Activated CD4-positive, alpha-beta T cell treated with anti-CD3 and anti-CD28 coated beads for 24 hours (primary cell): ENCODE data around the gene LITAF.

Experiments used
- DNase-seq, 2 donors: peaks; one replicate each; pipeline ENCODE4 v3.0.0-alpha.2; 2020; ENCODE audit warnings: low read depth in 2 of 2

The LITAF gene

DNA sequence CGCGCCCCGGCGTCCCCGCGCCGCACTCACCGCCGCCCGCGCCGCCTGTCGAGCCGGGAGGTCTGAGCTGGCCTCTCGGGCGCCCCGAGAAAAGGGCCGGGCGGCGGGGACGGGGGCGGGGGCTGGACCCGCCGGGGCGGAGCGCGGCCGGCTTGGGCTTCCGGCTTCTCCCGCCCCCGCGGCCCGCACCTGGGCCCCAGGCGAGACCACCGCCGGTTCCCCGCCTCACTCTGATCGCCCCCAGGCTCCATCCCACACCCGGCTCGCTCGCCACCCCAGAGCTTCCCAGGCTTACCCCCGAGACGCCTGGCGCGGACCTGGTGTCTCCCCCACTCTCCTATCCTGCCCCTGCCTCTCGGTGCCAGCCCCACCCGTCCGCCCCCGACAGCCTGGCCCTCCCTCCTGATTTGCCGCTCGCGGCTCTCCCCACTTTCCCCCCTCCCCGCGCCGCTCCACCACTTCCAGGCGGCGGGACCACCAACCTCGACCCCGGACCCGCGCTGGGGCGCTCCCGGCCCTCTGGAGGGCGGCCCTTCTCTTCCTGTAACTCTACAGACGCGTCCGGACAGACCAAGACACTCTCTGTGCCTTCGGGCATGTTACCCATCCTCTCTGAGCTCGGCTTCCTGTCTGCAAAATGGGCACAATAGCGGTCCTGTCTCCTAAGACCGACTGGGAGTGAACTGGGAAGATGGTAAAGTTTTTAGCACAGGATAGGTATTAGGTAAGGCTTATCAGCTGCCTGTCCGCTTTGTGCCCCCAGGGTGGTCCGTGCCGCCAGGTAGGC lies at the start of gene LITAF:
Gene LITAF (minus strand): TSS at position 64 of the 787 bp plus-strand sequence. CDS start 30,189 bp downstream, outside the sequence.
- DNase-seq: peak in 1 of 2 donors; percentile 41

DNA sequence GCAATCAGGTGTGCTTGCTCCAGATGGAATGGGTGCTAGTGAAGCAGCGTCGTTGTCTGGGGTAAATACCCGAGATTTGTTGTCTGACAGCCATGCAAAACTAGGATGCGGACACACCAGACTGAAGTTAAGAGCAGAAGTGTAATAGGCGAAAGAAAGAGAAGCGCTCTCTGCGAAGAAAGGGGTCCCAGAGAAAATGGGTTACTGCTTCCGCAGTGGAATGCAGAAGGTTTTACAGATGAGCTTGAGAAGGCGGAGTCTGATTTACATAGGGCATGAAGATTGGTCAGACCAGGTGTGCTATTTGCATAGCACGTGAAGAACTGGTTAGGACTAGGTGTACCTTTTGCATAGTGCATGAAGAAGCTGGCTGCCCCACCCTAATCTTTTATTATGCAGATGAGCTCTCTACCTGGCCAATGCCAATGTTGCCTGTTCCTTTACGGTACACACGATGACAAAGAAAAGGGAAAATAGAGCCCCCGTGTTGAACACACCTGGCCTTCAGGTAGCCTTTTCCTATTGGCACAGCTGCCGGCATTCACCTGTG lies 49.5 kb upstream of the LITAF start:
- no peak for DNase-seq

DNA sequence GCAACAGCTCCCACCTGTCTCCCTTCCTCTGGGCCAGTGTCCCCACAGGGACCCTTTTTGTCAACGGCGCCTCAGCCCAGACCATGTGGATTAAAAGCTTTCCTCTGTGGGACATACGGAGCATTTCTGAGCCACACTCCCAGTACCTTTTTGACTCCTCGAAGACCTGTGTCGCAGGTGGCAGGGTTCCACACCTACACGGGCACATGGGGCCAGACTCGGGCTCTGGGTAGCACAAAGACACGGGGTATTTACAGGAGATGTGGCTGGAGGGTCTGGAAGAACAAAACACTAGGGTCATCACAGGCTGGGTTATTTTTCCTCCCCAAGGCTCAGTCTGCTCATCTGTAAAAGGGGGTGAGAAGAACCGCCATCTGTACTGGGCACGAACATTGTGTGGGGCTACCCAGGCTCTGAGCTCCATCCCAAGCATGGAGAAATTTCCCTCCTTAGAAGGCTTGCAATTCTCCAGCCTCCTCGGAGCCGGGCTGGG lies 49.0 kb upstream of the LITAF start:
- DNase-seq: no peak

DNA sequence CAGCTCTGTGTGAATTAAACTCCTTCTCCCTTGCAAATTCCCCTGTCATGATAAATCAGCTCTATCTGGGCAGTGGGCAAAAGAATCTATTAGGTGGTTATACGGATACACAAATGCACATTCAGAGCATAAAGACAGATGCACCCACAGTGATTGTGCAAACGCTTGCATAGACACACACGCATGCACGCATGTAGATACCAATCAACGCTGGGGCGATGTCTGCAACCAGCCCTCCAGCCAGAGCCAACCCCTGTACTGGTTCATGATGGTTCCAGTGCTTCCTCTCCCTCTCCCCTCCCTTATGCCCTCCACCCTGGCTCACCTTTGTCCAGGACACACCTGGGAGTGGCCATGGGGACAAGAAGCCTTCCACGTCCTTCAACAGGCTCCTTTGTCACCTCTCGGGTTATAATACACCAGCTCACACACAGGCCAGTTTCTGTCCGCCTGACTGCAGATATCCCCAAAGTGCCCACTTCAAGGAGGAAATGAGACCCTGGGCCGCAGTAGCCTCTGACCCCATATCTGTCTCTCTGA lies 48.5 kb upstream of the LITAF start:
- no peak for DNase-seq

DNA sequence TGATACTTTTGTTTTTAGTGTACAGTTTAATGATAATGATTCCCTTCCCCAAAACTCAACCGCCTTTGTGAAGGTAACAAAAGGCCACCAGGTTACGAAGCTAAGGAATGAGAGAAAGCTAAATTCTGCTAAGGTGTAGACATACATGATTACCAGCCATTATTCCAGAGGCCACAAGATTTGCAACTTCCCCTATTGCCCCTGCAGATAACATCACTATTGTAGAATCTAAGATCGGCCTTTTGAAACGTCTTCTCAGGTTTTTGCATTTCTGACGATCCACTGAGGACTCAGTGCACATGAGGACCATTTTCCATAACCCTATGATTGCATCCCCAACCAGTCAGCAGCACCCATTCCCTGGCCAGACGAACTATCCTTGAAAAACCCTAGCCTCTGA lies 47.6 kb upstream of the LITAF start:
- no peak for DNase-seq

DNA sequence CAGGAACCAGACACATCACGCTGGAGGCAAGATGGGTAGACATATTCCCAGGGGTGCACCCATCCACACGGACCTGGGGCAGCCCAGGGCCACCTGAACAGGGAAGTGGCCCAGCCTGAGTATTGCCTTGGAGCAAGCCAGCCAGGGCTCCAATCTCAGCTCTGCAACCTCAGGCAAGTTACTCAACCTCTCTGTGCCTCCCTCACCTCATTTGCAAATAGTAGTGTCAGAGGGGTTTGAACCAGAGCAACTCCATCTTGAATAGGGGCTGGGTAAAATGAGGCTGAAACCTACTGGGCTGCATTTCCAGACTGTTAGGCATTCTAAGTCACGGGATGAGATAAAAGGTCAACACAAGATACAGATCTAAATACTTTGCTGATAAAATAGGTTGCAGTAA lies 46.4 kb upstream of the LITAF start:
- DNase-seq: no peak

DNA sequence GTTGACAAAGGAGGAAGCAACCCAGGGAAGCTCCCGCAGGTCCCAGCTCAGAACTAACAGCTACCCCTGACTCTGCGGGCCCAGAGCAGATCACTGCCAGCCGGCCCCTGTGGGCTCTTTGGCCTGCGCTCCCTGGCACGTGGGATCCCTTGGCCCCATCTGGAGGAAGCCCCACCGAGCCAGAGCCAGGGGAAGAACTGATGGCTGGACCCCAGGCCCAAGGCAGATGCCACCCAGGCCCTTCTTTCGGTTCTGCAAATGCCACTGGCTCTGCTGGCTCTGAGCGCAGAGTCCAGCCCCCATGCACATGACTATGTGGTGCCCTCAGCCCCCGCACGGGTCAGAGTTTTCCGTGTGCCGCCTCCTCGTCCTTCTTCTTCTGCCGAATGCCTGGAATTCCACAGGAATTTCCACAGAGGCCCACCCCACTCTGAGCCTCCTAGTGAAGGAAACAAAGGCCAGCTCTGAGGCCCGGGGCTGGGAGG lies 45.8 kb upstream of the LITAF start:
- no peak for DNase-seq

DNA sequence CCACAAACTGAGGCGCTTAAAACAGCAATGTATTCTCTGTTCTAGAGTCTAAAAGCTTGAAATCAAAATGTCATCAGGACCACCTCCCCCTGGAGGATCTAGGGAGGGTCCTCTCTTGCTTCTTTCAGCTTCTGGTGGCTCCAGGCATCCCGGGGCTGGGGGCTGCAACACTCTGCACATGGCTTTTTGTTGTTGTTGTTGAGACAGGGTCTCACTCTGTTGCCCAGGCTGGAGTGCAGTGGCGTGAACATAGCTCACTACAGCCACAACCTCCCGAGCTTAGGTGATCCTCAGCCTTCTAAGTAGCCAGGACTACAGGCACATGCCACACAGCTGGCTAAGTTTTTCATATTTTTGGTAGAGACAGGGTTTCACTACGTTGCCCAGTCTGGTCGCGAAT lies 44.5 kb upstream of the LITAF start:
- no peak for DNase-seq

DNA sequence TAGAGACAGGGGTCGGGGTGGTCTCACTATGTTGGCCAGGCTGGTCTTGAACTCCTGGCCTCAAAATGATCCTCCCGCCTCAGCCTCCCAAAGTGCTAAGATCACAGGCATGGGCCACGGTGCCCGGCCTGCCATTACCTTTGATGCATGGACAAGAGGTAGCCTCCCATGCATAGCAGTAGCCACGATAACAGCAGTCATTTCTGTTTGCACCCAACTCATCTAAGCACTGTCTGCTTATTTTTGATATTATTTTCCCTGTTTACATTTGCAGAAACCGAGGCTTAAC lies 44.0 kb upstream of the LITAF start:
- DNase-seq: no peak

DNA sequence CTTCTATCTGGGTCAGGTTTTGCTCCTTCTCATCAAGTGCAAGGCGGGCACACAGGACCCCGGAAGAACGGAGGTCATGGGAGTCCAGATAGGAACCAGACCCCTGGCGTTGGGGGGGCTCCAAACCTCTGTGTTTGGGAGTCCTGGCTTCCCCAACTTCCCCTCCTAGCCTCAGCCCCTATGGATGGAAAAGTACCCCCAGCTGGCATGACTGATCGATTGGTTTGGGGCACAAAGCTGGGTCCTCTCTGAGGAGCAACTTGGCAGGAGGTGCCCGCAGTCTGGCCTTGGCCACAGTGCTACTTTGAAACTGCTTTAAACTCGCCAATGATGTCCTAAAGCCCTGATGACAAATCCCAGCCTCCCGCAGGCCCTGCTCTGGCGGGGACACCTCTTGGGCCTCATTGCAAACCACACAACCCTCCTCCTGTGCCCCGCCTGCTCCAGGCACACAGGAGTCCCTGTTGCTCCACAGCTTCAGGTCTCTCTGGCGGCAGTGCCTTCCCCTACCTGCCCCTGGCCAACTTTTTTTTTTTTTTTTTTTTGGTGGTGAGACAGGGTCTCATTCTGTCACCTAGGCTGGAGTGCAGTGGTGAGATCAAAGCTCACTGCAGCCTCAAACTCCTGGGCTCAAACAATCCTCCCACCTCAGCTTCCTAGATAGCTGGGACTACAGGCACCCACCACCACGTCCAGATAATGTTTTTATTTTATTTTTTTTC lies 43.5 kb upstream of the LITAF start:
- no peak for DNase-seq

DNA sequence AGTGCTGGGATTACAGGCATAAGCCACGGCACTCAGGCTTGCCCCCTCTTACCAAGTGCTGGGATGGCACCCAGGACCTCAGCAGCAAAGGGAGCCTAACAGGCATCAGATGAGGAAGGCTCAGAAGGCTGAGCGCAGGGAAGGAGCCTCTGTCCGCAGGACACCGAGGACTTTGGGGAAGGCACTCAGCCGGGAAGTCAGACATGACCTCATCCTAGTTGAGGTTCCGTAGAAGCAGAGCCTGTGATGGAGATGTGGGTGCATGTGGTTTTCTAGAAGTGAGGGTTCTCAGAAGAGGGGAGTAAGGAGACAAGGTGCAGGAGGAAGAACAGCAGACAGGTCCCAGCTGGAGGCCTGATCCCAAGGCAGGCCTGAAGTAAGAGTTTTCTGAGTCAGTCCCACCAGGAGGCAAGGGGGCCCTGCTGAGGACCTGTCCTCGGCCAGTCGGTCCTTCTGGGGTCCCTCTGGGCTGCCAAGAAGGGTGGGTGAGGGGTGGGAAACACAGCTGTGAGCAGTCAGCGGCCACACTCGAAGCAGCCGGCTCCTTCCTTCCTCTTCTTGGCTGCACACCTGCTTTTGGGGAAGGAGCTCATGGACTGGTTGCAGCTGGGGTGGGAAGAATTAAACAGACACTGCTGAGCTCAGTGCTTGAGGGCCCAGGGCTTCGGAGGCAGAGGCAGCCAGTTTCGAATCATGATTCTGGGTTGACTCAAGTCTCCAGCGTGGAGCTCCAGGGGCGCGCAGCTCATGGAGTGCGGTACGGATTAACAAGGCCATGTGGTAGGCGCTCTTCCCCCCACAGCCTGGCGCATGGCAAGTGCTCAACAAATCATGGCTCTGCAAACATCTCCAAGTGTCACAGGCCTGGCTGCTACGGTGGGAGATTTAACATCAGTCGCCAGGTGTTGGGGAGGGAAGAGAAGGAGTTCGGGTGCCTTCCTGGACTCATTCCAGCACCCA lies 42.6 kb upstream of the LITAF start:
- no peak for DNase-seq

DNA sequence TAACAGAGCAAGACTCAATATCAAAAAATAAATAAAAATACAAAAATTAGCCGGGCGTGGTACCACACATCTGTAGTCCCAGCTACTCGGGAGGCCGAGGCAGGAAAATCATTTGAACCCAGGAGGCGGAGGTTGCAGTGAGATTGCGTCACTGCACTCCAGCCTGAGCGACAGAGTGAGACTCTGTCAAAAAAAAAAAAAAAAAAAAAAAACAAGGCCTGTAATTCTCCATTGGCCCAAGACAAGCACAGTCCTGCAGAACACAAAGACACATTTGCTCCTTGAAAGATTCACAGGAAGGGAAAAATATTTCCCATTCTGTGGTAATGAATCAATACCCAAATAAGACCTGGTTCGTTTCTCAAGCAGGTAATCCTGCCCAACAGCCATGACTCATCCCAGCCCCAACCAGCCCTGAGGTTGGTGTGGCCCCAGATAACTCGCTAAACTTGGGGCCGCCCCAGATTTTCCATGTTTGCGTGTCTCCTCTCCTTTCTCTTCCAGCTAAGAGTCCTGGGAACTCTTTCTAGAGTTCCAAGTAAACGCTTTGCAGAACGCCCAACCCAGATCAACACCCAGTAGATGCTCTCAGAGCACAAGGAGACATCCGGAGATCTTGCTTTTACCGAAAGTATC lies 41.2 kb upstream of the LITAF start:
- no peak for DNase-seq

DNA sequence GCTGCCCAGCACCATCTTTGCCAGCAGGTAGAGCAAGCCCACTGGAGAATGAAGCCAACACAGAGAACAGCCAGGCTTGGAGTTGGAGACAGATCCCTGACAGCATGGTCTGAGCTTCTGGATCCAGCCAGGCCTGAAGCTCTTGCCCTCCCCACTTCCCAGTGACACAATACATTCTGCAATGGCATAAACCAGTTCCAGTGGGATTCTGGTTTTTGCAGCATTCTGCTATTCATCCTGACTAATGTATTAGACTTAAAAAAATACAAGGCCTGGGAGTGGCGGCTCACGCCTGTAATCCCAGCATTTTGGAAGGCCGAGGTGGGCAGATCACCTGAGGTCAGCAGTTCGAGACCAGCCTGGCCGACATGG lies 40.6 kb upstream of the LITAF start:
- no peak for DNase-seq

DNA sequence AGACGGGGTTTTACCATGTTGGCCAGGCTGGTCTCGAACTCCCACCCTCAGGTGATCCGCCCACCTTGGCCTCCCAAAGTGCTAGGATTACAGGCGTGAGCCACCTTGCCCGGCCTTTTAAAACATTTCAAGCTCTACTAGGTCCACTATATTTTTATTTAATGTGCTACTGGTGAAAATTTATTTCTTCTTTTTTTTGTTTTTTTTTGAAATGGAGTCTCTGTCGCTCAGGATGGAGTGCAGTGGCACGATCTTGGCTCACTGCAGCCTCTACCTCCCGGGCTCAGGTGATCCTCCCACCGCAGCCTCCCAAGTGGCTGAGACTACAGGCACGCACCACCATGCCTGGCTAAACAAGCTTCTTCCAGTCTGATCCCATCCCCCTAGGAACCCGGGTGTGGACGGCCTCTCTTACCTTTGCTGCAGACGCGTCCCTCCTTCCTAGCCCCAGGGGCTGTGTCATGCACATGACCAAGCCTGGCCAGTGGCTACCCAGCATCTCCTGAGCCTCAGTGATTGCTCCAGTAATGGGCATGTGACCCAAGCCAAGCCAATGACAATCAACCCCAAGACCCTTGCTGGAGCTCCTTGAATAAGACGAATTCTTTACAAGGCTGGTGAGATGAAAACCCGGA lies 40.1 kb upstream of the LITAF start:
- DNase-seq: no peak

DNA sequence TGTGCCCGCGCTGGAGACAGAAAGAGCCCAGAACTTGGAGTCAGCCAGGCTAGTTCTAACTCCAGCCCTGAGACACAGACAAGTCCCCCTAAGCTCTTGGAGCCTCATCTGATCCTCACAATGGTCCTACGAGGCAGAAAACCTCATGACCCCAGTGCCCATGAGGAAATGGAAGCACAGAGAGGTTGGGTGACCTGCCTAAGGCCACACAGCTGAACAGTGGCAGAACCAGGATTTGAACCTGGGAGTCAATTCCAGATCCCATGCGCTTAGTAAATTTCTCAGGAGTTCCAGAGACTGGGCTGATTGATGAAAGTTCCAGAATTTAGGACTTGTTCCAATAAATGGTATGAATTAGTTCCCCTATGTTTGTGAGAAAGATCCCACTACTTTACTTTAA lies 39.0 kb upstream of the LITAF start:
- no peak for DNase-seq

DNA sequence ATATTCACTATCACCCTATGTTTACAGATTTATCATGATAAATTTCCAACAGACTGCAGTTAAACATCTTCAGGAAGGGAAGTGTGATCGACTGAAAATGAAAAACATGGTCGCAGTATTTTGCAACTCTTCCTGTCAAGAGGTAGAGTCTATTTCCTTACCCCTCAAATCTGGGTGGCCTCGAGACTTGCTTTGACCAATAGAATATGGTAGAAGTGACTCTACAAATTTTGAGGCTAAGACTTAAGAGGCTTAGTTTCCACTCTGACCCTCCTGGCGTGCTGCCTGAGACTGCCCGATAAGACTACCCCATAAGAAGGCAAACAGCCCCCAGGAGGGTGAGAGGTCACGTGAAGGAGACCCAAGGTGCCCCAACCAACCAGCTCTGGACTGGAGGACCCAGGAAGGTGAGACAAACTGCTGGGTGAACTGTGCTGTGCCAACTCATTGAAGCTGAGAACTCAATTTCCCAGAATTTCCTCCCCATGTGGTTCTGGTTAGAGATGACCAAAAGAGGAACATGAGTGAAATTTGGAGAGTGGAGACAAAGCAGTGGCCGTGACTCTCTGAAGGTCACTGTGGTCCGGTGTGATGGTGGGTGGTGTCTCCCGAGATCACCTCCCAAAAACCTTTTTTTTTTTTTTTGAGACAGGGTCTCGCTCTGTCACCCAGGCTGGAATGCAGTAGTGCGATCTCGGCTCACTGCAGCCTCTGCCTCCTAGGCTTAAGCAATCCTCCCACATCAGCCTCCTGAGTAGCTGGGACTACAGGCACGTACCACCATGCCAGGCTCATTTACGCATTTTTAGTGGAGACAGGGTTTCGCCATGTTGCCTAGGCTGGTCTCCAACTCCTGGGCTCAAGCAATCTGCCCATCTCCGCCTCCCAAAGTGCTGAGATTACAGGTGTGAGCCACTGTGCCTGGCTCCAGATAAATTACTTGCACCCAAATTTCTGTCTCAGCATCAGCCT lies 38.2 kb upstream of the LITAF start:
- no peak for DNase-seq

DNA sequence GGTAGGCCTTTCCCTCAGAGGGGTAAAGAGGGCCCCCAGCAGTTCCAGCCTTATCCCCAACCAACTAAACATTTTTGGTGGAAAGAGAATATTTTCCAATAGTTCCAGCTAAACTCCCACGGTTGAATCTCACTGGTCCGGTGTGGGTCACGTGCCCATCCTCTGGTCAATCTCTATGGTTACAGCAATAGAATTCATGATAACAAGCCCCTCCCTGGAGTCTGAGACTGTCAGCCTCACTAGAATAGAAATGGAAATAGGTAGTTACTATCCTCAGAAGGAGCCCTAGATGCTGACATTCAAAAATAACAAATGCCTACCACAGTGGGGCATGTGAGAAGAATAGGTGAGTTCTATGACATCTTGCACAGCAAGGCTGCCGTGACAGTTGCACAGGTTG lies 37.5 kb upstream of the LITAF start:
- DNase-seq: no peak

DNA sequence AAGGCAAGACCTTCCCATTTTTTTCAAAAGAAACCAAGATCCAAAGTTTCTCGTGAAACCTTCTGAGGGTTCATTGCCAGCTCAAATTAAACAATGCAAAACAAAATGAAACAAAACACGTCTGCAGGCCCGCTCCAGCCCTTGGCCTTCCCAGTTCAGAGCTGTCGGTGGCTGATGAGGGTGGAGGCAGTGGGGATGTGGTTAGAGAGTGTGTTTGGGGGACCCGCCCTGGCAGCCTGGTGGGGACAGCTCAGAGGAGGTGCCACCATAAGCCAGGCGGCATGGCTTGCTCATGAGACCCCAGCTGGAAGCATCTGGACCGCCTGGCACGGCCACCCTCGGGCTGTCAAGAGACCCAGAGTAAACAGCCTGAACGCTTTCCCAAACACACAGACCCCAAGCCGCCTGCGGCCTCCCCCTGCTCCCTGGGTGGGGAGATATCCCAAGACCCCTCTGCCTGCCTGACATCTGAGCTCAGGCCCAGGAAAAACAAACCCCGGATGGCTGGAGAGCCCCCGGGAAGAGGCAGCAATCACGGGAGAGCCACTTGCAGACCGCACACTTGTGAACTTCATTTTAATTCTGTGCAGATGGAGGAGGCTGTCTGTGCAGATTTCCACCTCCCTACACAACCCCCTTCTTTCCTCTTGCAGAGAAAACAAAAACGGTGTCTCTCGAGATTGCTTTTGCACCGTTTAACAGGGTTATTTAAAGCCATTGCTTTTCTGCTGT lies 35.4 kb upstream of the LITAF start:
- DNase-seq: peak; percentile 11 to 14

DNA sequence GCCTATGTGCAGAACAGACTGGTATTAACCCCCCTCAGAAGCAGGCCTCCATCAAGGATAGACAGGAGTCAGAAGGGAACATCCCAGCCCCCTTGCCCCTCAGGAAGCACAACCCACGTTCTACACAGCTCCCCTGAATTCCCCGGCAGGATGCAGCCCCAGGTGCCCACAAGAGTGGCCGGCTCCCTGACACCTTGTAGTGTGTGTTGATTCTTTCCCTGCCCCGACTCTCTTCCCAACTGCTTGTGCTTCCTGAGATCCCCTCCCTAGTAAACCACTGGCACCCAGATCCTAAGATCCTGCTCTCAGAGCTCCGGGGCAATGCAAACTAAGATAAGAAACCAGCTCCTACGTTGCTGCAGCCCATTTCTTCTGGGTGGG lies 34.8 kb upstream of the LITAF start:
- no peak for DNase-seq
